Parathyroid adenoma (tissue), 2 donors: ENCODE measurements around the gene NELL2.
A peak's percentile ranks its signal among the peaks of the same experiment; 100 is the strongest.

Source experiments
- H2AFZ ChIP-seq: fragments of 300-600 bp; sonication (generic); one replicate; pipeline ENCODE4 v1.7.0; 2017; ENCODE audit warnings: antibody characterized with exemption, mild to moderate bottlenecking
- H3K27ac ChIP-seq: fragments of 300-600 bp; sonication (generic); one replicate; pipeline ENCODE4 v1.7.0; 2017
- H3K27me3 ChIP-seq: fragments of 300-600 bp; sonication (generic); one replicate; pipeline ENCODE4 v1.7.0; 2017; ENCODE audit warnings: low read length; ENCODE audit not compliant: control insufficient read depth, insufficient read depth
- H3K36me3 ChIP-seq: fragments of 300-600 bp; sonication (generic); one replicate; pipeline ENCODE4 v1.7.0; 2017; ENCODE audit warnings: low read length; ENCODE audit not compliant: control insufficient read depth, insufficient read depth
- H3K4me1 ChIP-seq: fragments of 300-600 bp; sonication (generic); one replicate; pipeline ENCODE4 v1.7.0; 2017; ENCODE audit warnings: control low read depth
- H3K4me2 ChIP-seq: fragments of 300-600 bp; sonication (generic); one replicate; pipeline ENCODE4 v1.7.0; 2017; ENCODE audit warnings: low read length
- H3K4me3 ChIP-seq: fragments of 300-600 bp; sonication (generic); one replicate; pipeline ENCODE4 v1.7.0; 2017; ENCODE audit warnings: low read depth, low read length
- H3K79me2 ChIP-seq: fragments of 300-600 bp; sonication (generic); one replicate; pipeline ENCODE4 v1.7.0; 2017; ENCODE audit warnings: control low read depth
- H3K9ac ChIP-seq: fragments of 300-600 bp; sonication (generic); one replicate; pipeline ENCODE4 v1.7.0; 2017; ENCODE audit warnings: mild to moderate bottlenecking
- H3K9me3 ChIP-seq: fragments of 300-600 bp; sonication (generic); one replicate; pipeline ENCODE4 v1.7.0; 2017; ENCODE audit warnings: low read length; ENCODE audit not compliant: control insufficient read depth
- CTCF ChIP-seq: fragments of 300-600 bp; sonication (generic); IDR thresholded peaks from one replicate; pipeline ENCODE4 v1.7.0; 2017; ENCODE audit warnings: antibody characterized with exemption, mild to moderate bottlenecking
- donor health status: primary hyperparathyroidism.

Gene NELL2

DNA sequence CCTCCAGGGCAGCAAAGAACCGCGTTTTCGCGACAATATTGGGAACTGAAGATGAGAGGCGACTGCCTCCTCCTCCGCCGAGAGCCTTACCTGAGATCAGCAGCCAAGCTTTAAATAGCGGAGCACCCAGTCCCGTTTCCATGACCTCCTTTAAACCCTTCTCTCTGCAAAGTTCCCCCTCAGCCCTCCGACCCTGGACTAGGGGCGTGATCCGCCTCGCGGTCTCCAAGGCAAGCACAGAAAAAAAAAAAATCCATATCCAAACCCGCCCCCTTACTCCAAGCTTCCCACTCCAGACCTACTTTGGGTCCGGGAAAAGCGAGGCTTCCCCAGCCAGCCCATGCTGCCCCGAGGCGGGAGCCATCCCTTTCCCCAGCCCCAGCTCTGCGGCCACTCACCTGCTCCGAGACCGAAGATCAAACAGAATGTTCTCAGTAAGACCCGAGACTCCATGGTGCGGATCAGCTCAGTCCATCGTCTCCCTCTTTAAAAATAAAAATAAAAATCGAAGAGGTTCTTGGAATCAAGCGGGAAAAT lies 630 bp downstream of the NELL2 start:
- peak overlapping the region; percentile 88 for H2AFZ ChIP-seq
- H3K79me2 ChIP-seq: no peaks in the 10 kb centered on the region
- no peaks in the 10 kb centered on the region for H3K27me3 ChIP-seq
- H3K9ac ChIP-seq: no peak overlapping the region
- H3K4me2 ChIP-seq: peak overlapping the region; percentile 77
- H3K4me3 ChIP-seq: peak overlapping the region; percentile 42
- TF ChIP-seq CTCF: no peak
- H3K9me3 ChIP-seq: no peaks in the 10 kb centered on the region
- no peaks in the 10 kb centered on the region for H3K4me1 ChIP-seq
- H3K27ac ChIP-seq: no peak overlapping the region
- no peaks in the 10 kb centered on the region for H3K36me3 ChIP-seq

DNA sequence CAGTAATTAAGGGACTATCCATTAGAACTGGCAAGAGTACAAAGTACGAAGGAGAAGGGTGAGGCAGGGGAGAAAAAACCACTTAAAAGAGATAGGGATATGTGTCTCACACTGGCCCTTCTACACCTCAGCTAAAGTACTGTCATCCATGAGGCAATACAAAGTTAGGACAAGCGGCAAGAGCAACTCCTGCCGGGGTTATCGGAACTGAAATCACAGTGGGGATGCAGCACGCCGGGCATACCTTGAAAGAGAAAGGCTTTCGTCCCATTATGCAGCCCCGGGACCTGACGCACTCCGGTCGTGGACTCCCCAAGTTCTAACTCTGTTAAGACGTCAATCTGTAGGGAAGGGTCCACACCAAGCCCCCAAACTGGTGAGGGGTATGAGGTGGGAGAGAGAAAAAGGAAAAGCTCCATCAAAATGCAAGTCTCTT lies 1.1 kb downstream of the NELL2 start:
- Histone ChIP-seq H3K27me3 (no peaks in the 10 kb centered on the region), H3K36me3 (no peaks in the 10 kb centered on the region), H3K4me3 (peak overlapping the region; percentile 42), H3K27ac (no peak overlapping the region), H3K9ac (no peak overlapping the region), H3K4me1 (no peaks in the 10 kb centered on the region), H3K79me2 (no peaks in the 10 kb centered on the region), H2AFZ (peak overlapping the region; percentile 88), H3K9me3 (no peaks in the 10 kb centered on the region), H3K4me2 (peak overlapping the region; percentile 77)
- no peak for TF ChIP-seq CTCF

- no peaks in the 10 kb centered on the region for H3K27me3 ChIP-seq
- no peaks in the 10 kb centered on the region for H3K79me2 ChIP-seq
- no peak overlapping the region for H2AFZ ChIP-seq
- no peak overlapping the region for H3K4me3 ChIP-seq
- no peak for TF ChIP-seq CTCF
- no peak overlapping the region for H3K4me2 ChIP-seq
- no peaks in the 10 kb centered on the region for H3K9me3 ChIP-seq
- no peak overlapping the region for H3K27ac ChIP-seq
- H3K4me1 ChIP-seq: no peaks in the 10 kb centered on the region
- no peaks in the 10 kb centered on the region for H3K36me3 ChIP-seq
- H3K9ac ChIP-seq: no peak overlapping the region
Observed at GRCh38 chr12:44873898-44874297, 2.2 kb downstream of the NELL2 start.

GRCh38 chr12:44869503-44869902 lies 6.6 kb downstream of the NELL2 start:
- Histone ChIP-seq H2AFZ (no peak overlapping the region), H3K4me3 (no peak overlapping the region), H3K4me2 (no peak overlapping the region), H3K4me1 (no peaks in the 10 kb centered on the region), H3K9me3 (no peaks in the 10 kb centered on the region), H3K27ac (no peak overlapping the region), H3K36me3 (no peaks in the 10 kb centered on the region), H3K27me3 (no peaks in the 10 kb centered on the region), H3K79me2 (no peaks in the 10 kb centered on the region), H3K9ac (no peak overlapping the region)
- TF ChIP-seq CTCF: no peak

GRCh38 chr12:44863867-44864266 lies 12.2 kb downstream of the NELL2 start:
- TF ChIP-seq CTCF: no peak

More at GRCh38 chr12:44863867-44864266, 12.2 kb downstream of the NELL2 start:
- Histone ChIP-seq H3K27ac (no peak overlapping the region), H3K9me3 (no peaks in the 10 kb centered on the region), H2AFZ (no peak overlapping the region), H3K79me2 (no peaks in the 10 kb centered on the region), H3K4me3 (no peak overlapping the region), H3K4me1 (no peaks in the 10 kb centered on the region), H3K27me3 (no peaks in the 10 kb centered on the region), H3K36me3 (no peaks in the 10 kb centered on the region), H3K9ac (no peak overlapping the region), H3K4me2 (no peak overlapping the region)
